ENCODE data around the gene POU3F3.

The POU3F3 gene

DNA sequence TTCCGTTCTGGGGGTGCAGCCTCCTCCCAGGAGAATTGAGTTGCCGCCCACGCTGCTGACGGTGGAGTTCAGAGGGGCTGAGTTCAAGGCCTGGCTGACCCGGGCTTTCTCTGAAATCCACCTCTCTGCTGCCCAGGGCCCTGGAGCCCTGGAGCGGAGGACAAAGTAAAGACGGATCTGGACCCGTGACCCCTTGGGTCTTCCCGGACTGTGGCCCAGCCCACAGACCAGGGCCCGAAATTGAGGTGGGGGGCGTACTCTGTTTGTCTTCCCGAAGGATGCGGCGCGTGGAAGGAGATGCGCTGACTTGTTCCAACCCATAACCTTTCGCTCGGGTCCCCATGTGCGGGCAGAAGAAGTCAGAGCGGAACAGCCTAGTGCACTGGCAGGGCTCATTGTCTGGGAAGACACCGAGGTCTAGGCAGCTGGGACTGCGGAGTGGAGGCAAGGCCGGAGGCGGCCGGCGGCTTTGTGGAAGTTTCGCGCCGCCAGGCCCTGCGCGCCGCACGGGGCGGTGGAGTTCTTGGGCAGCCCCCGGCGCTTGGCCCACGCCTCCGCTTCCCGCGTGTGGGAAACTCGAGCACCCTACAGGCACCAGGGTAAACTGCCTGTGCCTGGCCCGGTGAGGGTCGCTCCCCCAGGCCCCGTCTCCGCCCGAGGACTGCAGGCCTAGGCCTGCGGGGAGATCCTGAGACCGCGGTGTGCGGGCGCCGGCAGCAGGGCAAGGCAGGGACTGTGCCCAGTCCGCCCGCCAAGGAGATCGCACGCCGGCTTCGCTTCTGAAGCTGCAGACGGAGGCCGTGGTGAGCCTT is 9.8 kb downstream of the POU3F3 start:
- TF ChIP-seq, protein P1, sequence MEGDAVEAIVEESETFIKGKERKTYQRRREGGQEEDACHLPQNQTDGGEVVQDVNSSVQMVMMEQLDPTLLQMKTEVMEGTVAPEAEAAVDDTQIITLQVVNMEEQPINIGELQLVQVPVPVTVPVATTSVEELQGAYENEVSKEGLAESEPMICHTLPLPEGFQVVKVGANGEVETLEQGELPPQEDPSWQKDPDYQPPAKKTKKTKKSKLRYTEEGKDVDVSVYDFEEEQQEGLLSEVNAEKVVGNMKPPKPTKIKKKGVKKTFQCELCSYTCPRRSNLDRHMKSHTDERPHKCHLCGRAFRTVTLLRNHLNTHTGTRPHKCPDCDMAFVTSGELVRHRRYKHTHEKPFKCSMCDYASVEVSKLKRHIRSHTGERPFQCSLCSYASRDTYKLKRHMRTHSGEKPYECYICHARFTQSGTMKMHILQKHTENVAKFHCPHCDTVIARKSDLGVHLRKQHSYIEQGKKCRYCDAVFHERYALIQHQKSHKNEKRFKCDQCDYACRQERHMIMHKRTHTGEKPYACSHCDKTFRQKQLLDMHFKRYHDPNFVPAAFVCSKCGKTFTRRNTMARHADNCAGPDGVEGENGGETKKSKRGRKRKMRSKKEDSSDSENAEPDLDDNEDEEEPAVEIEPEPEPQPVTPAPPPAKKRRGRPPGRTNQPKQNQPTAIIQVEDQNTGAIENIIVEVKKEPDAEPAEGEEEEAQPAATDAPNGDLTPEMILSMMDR (IDR thresholded peaks at IDR 0.05; ENCODE audit: insufficient read depth, low read length, poor library complexity, severe bottlenecking): no peak
- no peaks in the 10 kb centered on the region for H3K36me3 ChIP-seq (ENCODE audit: control insufficient read depth, insufficient read depth, low read length)
- DNase-seq (ENCODE audit: extremely low read depth, insufficient read length): no peak
- H3K27me3 ChIP-seq (replicated peaks; ENCODE audit: control insufficient read depth, insufficient read depth, low read length): peaks cover 3% of the 10 kb centered on the region; the same call in 1 of the 2 replicates
- no peak overlapping the region for H3K4me3 ChIP-seq (replicated peaks; ENCODE audit: low read depth, low read length)

- TF ChIP-seq, protein P1 (IDR thresholded peaks at IDR 0.05; ENCODE audit: insufficient read depth, low read length, poor library complexity, severe bottlenecking): no peak
- no peak for DNase-seq (ENCODE audit: extremely low read depth, insufficient read length)
- Histone ChIP-seq H3K36me3 (ENCODE audit: control insufficient read depth, insufficient read depth, low read length) (no peaks in the 10 kb centered on the region), H3K4me3 (replicated peaks; ENCODE audit: low read depth, low read length) (no peak overlapping the region), H3K27me3 (replicated peaks; ENCODE audit: control insufficient read depth, insufficient read depth, low read length) (peaks cover 3% of the 10 kb centered on the region; the same call in 1 of the 2 replicates)
Measured at GRCh38 chr2:104864280-104865095, 10.6 kb downstream of the POU3F3 start.

DNA sequence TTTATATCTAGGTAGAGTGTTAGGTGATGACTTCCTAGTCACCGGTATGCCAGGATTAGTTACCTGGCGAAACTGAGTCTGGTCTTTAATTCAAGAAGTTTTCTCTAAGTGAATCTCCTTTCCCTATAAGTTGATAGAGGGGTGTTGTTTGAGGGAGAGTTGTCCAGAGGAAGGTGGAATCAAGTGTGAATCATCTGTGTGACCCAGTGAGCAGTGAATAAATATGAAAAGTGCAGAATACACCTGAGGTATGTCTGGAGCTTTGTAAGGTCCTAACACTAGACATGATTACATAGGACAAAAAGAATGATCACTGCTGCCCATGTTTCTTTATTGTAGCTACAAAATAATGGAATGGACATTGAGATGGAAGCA is 11.2 kb downstream of the POU3F3 start:
- Histone ChIP-seq H3K27me3 (replicated peaks; ENCODE audit: control insufficient read depth, insufficient read depth, low read length) (peaks cover 3% of the 10 kb centered on the region; the same call in 1 of the 2 replicates), H3K36me3 (ENCODE audit: control insufficient read depth, insufficient read depth, low read length) (no peaks in the 10 kb centered on the region), H3K4me3 (replicated peaks; ENCODE audit: low read depth, low read length) (no peak overlapping the region)
- TF ChIP-seq, protein P1 (IDR thresholded peaks at IDR 0.05; ENCODE audit: insufficient read depth, low read length, poor library complexity, severe bottlenecking): no peak
- no peak for DNase-seq (ENCODE audit: extremely low read depth, insufficient read length)

- H3K27me3 ChIP-seq (replicated peaks; ENCODE audit: control insufficient read depth, insufficient read depth, low read length): peaks cover 3% of the 10 kb centered on the region; the same call in 1 of the 2 replicates
- H3K4me3 ChIP-seq (replicated peaks; ENCODE audit: low read depth, low read length): no peak overlapping the region
- DNase-seq (ENCODE audit: extremely low read depth, insufficient read length): no peak
- TF ChIP-seq, protein P1 (IDR thresholded peaks at IDR 0.05; ENCODE audit: insufficient read depth, low read length, poor library complexity, severe bottlenecking): no peak
- no peaks in the 10 kb centered on the region for H3K36me3 ChIP-seq (ENCODE audit: control insufficient read depth, insufficient read depth, low read length)
Measured at GRCh38 chr2:104866122-104866864, 12.4 kb downstream of the POU3F3 start.

GRCh38 chr2:104866883-104867812 is 13.2 kb downstream of the POU3F3 start:
- peaks cover 6% of the 10 kb centered on the region for H3K27me3 ChIP-seq (replicated peaks; ENCODE audit: control insufficient read depth, insufficient read depth, low read length)

More at GRCh38 chr2:104866883-104867812, 13.2 kb downstream of the POU3F3 start:
- no peak for DNase-seq (ENCODE audit: extremely low read depth, insufficient read length)
- Histone ChIP-seq H3K36me3 (ENCODE audit: control insufficient read depth, insufficient read depth, low read length) (no peaks in the 10 kb centered on the region), H3K4me3 (replicated peaks; ENCODE audit: low read depth, low read length) (no peak overlapping the region)
- TF ChIP-seq, protein P1 (IDR thresholded peaks at IDR 0.05; ENCODE audit: insufficient read depth, low read length, poor library complexity, severe bottlenecking): no peak

Measured in GM06990 (cell line).